H9 (cell line): Measurements from ENCODE around the gene MAPK12. TPM values are rescaled to one million over a fixed set of nuclear protein-coding genes. Genes with fewer than 3 reads are reported as not detected.

Experiments used
- DNase-seq: peaks from one replicate; pipeline ENCODE4 v3.0.0-alpha.2; 2017
- H2AFZ ChIP-seq: one replicate; pipeline ENCODE4 v1.6.1; 2013; ENCODE audit warnings: mild to moderate bottlenecking, low read length, control low read depth, moderate library complexity
- H2AK5ac ChIP-seq: 2 replicates; pipeline ENCODE4 v1.6.1; 2013; ENCODE audit warnings: low read length, control low read depth, mixed read lengths; ENCODE audit not compliant: insufficient read length
- H2BK120ac ChIP-seq: one replicate; pipeline ENCODE4 v1.6.1; 2013; ENCODE audit warnings: low read depth, mild to moderate bottlenecking, low read length, control low read depth, inconsistent platforms; ENCODE audit not compliant: poor library complexity, severe bottlenecking
- H2BK12ac ChIP-seq: 2 replicates; pipeline ENCODE4 v1.6.1; 2013; ENCODE audit warnings: low read length, control low read depth, mixed read lengths, low read depth; ENCODE audit not compliant: insufficient read length
- H2BK15ac ChIP-seq: 2 replicates; pipeline ENCODE4 v1.6.1; 2013; ENCODE audit warnings: low read depth, low read length, control low read depth
- H2BK20ac ChIP-seq: one replicate; pipeline ENCODE4 v1.6.1; 2013; ENCODE audit warnings: low read depth, mild to moderate bottlenecking, low read length, control low read depth, inconsistent platforms; ENCODE audit not compliant: poor library complexity, severe bottlenecking
- H2BK5ac ChIP-seq: 2 replicates; pipeline ENCODE4 v1.6.1; 2013; ENCODE audit warnings: low read length, control low read depth, mixed read lengths; ENCODE audit not compliant: insufficient read length
- H3K14ac ChIP-seq: 2 replicates; pipeline ENCODE4 v1.6.1; 2013; ENCODE audit warnings: low read length, control low read depth; ENCODE audit not compliant: insufficient read depth
- H3K18ac ChIP-seq: 2 replicates; pipeline ENCODE4 v1.6.1; 2013; ENCODE audit warnings: low read depth, mild to moderate bottlenecking, mixed read lengths, low read length, control low read depth; ENCODE audit not compliant: insufficient read length
- H3K23ac ChIP-seq: 2 replicates; pipeline ENCODE4 v1.6.1; 2013; ENCODE audit warnings: low read length, control low read depth, mixed read lengths, low read depth; ENCODE audit not compliant: insufficient read length
- H3K23me2 ChIP-seq: 2 replicates; pipeline ENCODE4 v1.6.1; 2013; ENCODE audit warnings: low read depth, mild to moderate bottlenecking, mixed read lengths, low read length, control low read depth; ENCODE audit not compliant: insufficient read length, poor library complexity, severe bottlenecking
- H3K27ac ChIP-seq: 2 replicates; pipeline ENCODE4 v1.5.1; 2013; ENCODE audit warnings: low read length, control low read depth, mixed read lengths, low read depth; ENCODE audit not compliant: insufficient read length
- H3K27me3 ChIP-seq: 2 replicates; pipeline ENCODE4 v1.6.1; 2013; ENCODE audit warnings: low read length, control low read depth, inconsistent platforms; ENCODE audit not compliant: insufficient read depth
- H3K4ac ChIP-seq: 2 replicates; pipeline ENCODE4 v1.6.1; 2013; ENCODE audit warnings: low read depth, mild to moderate bottlenecking, control low read depth, inconsistent platforms, low read length, moderate library complexity
- H3K4me1 ChIP-seq: 2 replicates; pipeline ENCODE4 v1.6.1; 2013; ENCODE audit warnings: low read length, control low read depth, inconsistent platforms; ENCODE audit not compliant: insufficient read depth
- H3K4me2 ChIP-seq: 2 replicates; pipeline ENCODE4 v1.6.1; 2013; ENCODE audit warnings: low read length, control low read depth, mixed read lengths; ENCODE audit not compliant: insufficient read length, insufficient read depth
- H3K56ac ChIP-seq: 2 replicates; pipeline ENCODE4 v1.6.1; 2013; ENCODE audit warnings: low read depth, mild to moderate bottlenecking, mixed read lengths, low read length, control low read depth; ENCODE audit not compliant: insufficient read length
- H3K79me1 ChIP-seq: 2 replicates; pipeline ENCODE4 v1.6.1; 2013; ENCODE audit warnings: low read depth, mild to moderate bottlenecking, moderate library complexity, low read length, control low read depth, inconsistent platforms; ENCODE audit not compliant: insufficient read depth, poor library complexity, severe bottlenecking
- H3K79me2 ChIP-seq: 2 replicates; pipeline ENCODE4 v1.6.1; 2013; ENCODE audit warnings: low read length, control low read depth, inconsistent platforms; ENCODE audit not compliant: insufficient read depth
- H3K9ac ChIP-seq: 2 replicates; pipeline ENCODE4 v1.6.1; 2013; ENCODE audit warnings: low read length, control low read depth, mixed read lengths; ENCODE audit not compliant: insufficient read length; ENCODE audit errors: extremely low read depth
- H3K9me3 ChIP-seq: one replicate; pipeline ENCODE4 v1.6.1; 2013; ENCODE audit warnings: low read depth, low read length, inconsistent platforms; ENCODE audit not compliant: control insufficient read depth
- H3T11ph ChIP-seq: one replicate; pipeline ENCODE4 v1.6.1; 2013; ENCODE audit warnings: mild to moderate bottlenecking, low read length, control low read depth, inconsistent platforms
- H4K20me1 ChIP-seq: one replicate; pipeline ENCODE4 v1.6.1; 2013; ENCODE audit not compliant: control insufficient read depth, insufficient read length, insufficient read depth
- H4K5ac ChIP-seq: 2 replicates; pipeline ENCODE4 v1.6.1; 2013; ENCODE audit warnings: low read depth, mild to moderate bottlenecking, mixed read lengths, low read length, control low read depth; ENCODE audit not compliant: insufficient read length
- H4K8ac ChIP-seq: replicated peaks from 2 replicates; pipeline ENCODE4 v1.6.1; 2013; ENCODE audit warnings: low read length, control low read depth, mixed read lengths, low read depth; ENCODE audit not compliant: insufficient read length
- H4K91ac ChIP-seq: 2 replicates; pipeline ENCODE4 v1.6.1; 2013; ENCODE audit warnings: low read depth, mild to moderate bottlenecking, moderate library complexity, mixed read lengths, low read length, control low read depth; ENCODE audit not compliant: insufficient read length
- H3K27ac Mint-ChIP-seq, 3 experiments: 2 replicates in 2 of 3; 3 replicates in 1 of 3; pipeline ENCODE4 v1.8.0; 2020 to 2021; ENCODE audit warnings: mixed read lengths in 3 of 3, mild to moderate bottlenecking in 1 of 3, moderate library complexity in 1 of 3
- H3K27me3 Mint-ChIP-seq: 2 replicates; pipeline ENCODE4 v1.8.0; 2021; ENCODE audit warnings: low read depth, mild to moderate bottlenecking, moderate library complexity, mixed read lengths
- H3K36me3 Mint-ChIP-seq, 3 experiments: 2 replicates in 2 of 3; 3 replicates in 1 of 3; pipeline ENCODE4 v1.8.0; 2020 to 2021; ENCODE audit warnings: low read depth in 3 of 3, mixed read lengths in 3 of 3; ENCODE audit not compliant: insufficient read depth in 1 of 3
- H3K4me1 Mint-ChIP-seq, 2 experiments: 2 replicates each; pipeline ENCODE4 v1.8.0; 2020; ENCODE audit warnings: mixed read lengths in 2 of 2
- H3K4me3 Mint-ChIP-seq, 2 experiments: 2 replicates in 1 of 2; 3 replicates in 1 of 2; pipeline ENCODE4 v1.8.0; 2020 to 2021; ENCODE audit warnings: mild to moderate bottlenecking in 2 of 2, mixed read lengths in 2 of 2, moderate library complexity in 1 of 2
- H3K9me3 Mint-ChIP-seq, 2 experiments: 2 replicates in 1 of 2; 3 replicates in 1 of 2; pipeline ENCODE4 v1.8.0; 2020; ENCODE audit warnings: mild to moderate bottlenecking in 2 of 2, mixed read lengths in 2 of 2, moderate library complexity in 1 of 2
- CTCF ChIP-seq: fragments of 200-600 bp; sonication (generic); conservative IDR thresholded peaks from 3 replicates; pipeline ENCODE4 v1.8.0; 2021; ENCODE audit warnings: antibody characterized with exemption, mild to moderate bottlenecking
- WGBS: extraction: QIAGEN DNeasy Blood & Tissue Kit; methylation state at CpG from one replicate; pipeline ENCODE4 v1.1.7; 2013; ENCODE audit warnings: missing lambda C conversion rate, low lambda C conversion rate, mixed read lengths; ENCODE audit not compliant: insufficient read length; ENCODE audit errors: extremely low coverage; 5-methylcytosine and 5-hydroxymethylcytosine counted together
- total RNA-seq: library from RNA; stranded (reverse); gene quantifications from 2 replicates; pipeline ENCODE4 v1.2.1, GENCODE V29; 2021

The MAPK12 gene
- total RNA-seq, 1 experiment from 2014 or later = 31.3 TPM

- H3K4me3 Mint-ChIP-seq = peak overlapping the region in 1 of 2 experiments; percentile 41; a peak in 1 of 5 replicates
- H3K27me3 Mint-ChIP-seq = peaks cover 5% of the 10 kb centered on the region
- H4K8ac ChIP-seq = no peak overlapping the region
- no peak overlapping the region for H2BK120ac ChIP-seq
- H3K79me1 ChIP-seq = no peaks in the 10 kb centered on the region
- no peak for DNase-seq
- H3K23ac ChIP-seq = no peak overlapping the region
- no peak overlapping the region for H3K4ac ChIP-seq
- H3K23me2 ChIP-seq = peaks cover 10% of the 10 kb centered on the region
- no CpG with 5 or more reads among the region's 22 CpGs for WGBS
- no peak overlapping the region for H3K27ac ChIP-seq
- H4K5ac ChIP-seq = no peak overlapping the region
- H3K14ac ChIP-seq = no peak overlapping the region; the same call in 1 of the 2 replicates
- no peak overlapping the region for H2AFZ ChIP-seq
- no peak overlapping the region for H2BK20ac ChIP-seq
- H3K9ac ChIP-seq = no peak overlapping the region
- no peak for TF ChIP-seq CTCF
- H3K9me3 Mint-ChIP-seq = no peaks in the 10 kb centered on the region
- peak overlapping the region in 1 of 3 experiments; percentile 89; a peak in 2 of 7 replicates for H3K27ac Mint-ChIP-seq
- H2BK5ac ChIP-seq = no peak overlapping the region
- H3T11ph ChIP-seq = no peak overlapping the region
- no peaks in the 10 kb centered on the region for H3K36me3 Mint-ChIP-seq
- H3K18ac ChIP-seq = peak overlapping the region; percentile 34
- H2AK5ac ChIP-seq = no peak overlapping the region
- no peak overlapping the region for H3K56ac ChIP-seq
- no peak overlapping the region for H4K91ac ChIP-seq
- no peak overlapping the region for H3K4me2 ChIP-seq
- H3K4me1 Mint-ChIP-seq = peaks cover 18 to 31% of the 10 kb centered on the region in 2 experiments
- H2BK15ac ChIP-seq = no peak overlapping the region
- H3K9me3 ChIP-seq = no peaks in the 10 kb centered on the region
- H2BK12ac ChIP-seq = no peak overlapping the region
- no peaks in the 10 kb centered on the region for H4K20me1 ChIP-seq
- H3K79me2 ChIP-seq = no peaks in the 10 kb centered on the region
- no peaks in the 10 kb centered on the region; the same call in 1 of the 2 replicates for H3K4me1 ChIP-seq
- no peaks in the 10 kb centered on the region for H3K27me3 ChIP-seq
These were observed 43.3 kb upstream of the MAPK12 start for GRCh38 chr22:50304528-50305392.
